ENCODE measurements around the gene TRIM65.
"Not testable (repeated sequence)": the region's sequence is repeated elsewhere in the genome, so short reads cannot be mapped to it uniquely, and the experiment has no call there.

TRIM65 gene

GRCh38 chr17:75851693-75851991, 45.1 kb downstream of the TRIM65 start:
- DNase-seq (ENCODE audit: low read depth in 2 of 2), result not testable (repeated sequence)

- DNase-seq (ENCODE audit: low read depth in 2 of 2), result no peak
Observed at GRCh38 chr17:75850928-75851692, 45.6 kb downstream of the TRIM65 start.

GRCh38 chr17:75849724-75850123, 47.0 kb downstream of the TRIM65 start:
- no peak for DNase-seq (ENCODE audit: low read depth in 2 of 2)

GRCh38 chr17:75849279-75849646, 47.5 kb downstream of the TRIM65 start:
- DNase-seq (ENCODE audit: low read depth in 2 of 2), result no peak

- DNase-seq (ENCODE audit: low read depth in 2 of 2), result peak; percentile 51 to 53
Observed at GRCh38 chr17:75848523-75849278, 48.0 kb downstream of the TRIM65 start.

- no peak for DNase-seq (ENCODE audit: low read depth in 2 of 2)
Observed at GRCh38 chr17:75847614-75848522, 48.9 kb downstream of the TRIM65 start.

- no peak for DNase-seq (ENCODE audit: low read depth in 2 of 2)
Observed at GRCh38 chr17:75846692-75847613, 49.8 kb downstream of the TRIM65 start.

GRCh38 chr17:75845933-75846691, 50.6 kb downstream of the TRIM65 start:
- no peak for DNase-seq (ENCODE audit: low read depth in 2 of 2)

- DNase-seq (ENCODE audit: low read depth in 2 of 2), result peak; percentile 52 to 57
Observed at GRCh38 chr17:75845058-75845711, 51.6 kb downstream of the TRIM65 start.

GRCh38 chr17:75844530-75845057, 52.2 kb downstream of the TRIM65 start:
- no peak for DNase-seq (ENCODE audit: low read depth in 2 of 2)

- DNase-seq (ENCODE audit: low read depth in 2 of 2), result peak in 1 of 2 donors; percentile 39
Observed at GRCh38 chr17:75843577-75844529, 52.9 kb downstream of the TRIM65 start, which contains the start of gene UNC13D. TSS of gene UNC13D (minus strand) at chr17:75844404. CDS start at chr17:75844337, 67 bp downstream.

GRCh38 chr17:75842963-75843576, 53.7 kb downstream of the TRIM65 start:
- no peak for DNase-seq (ENCODE audit: low read depth in 2 of 2)

- DNase-seq (ENCODE audit: low read depth in 2 of 2), result no peak
Observed at GRCh38 chr17:75842411-75842810, 54.3 kb downstream of the TRIM65 start.

GRCh38 chr17:75840799-75841164, 56.0 kb downstream of the TRIM65 start:
- DNase-seq (ENCODE audit: low read depth in 2 of 2), result no peak

GRCh38 chr17:75839942-75840798, 56.6 kb downstream of the TRIM65 start:
- DNase-seq (ENCODE audit: low read depth in 2 of 2), result no peak

Data from stimulated activated CD8-positive, alpha-beta memory T cell treated with anti-CD3 and anti-CD28 coated beads, Interleukin-15, amount 100 ng/mL, for 48 hours (primary cell).